Heart left ventricle (tissue), 13 donors: ENCODE measurements around the gene MRPL32.

Experiments used
- CTCF ChIP-seq, 12 donors: fragments of 200-600 bp; sonication (generic) in 4 of 12; IDR thresholded peaks; one replicate each; pipeline versions ENCODE4 v1.5.0 to v1.8.0; 2018 to 2022; ENCODE audit warnings: antibody characterized with exemption in 12 of 12, mild to moderate bottlenecking in 5 of 12
- POLR2A ChIP-seq, 2 donors: fragments of 450-650 bp; IDR thresholded peaks; one replicate each; pipeline ENCODE4 v1.6.1; 2017; ENCODE audit warnings: antibody characterized with exemption in 2 of 2, mild to moderate bottlenecking in 2 of 2, moderate library complexity in 2 of 2
- donor health status: ischemic (EF 13 %, LVEDD 7.1; RV severe dilation, severe dysfunction).
- donor health status: DM: no; HTN: yes; CAD: no.
- donor health status: DM: no; HTN: no; CAD: no.
- donor health status: ischemic (EF 25% LVEDD 6.9; RV normal size, moderate dysfunction).
- donor health status: ischemic (EF 25% LVEDD 5.7; RV mildly dilated, moderate dysfunction).
- donor health status: ischemic (EF 35%, LVEDD 5.7; RV mildly dilated, moderate dysfunction).
- donor health status: nonischemic (EF 11% LVEDD 7.7; RV severe dilation, severe dysfunction).
- donor health status: DM: yes; HTN: yes; CAD: no.
- donor health status: PGD.
- donor health status: ischemic (EF 29% LVEDD 5.4; RV normal size, mild dysfunction).
- donor health status: nonischemic (EF 23%, LVEDD 6.1; RV moderate dilation, normal function).

GRCh38 chr7:42986213-42986612, 54.0 kb downstream of the MRPL32 start:
- TF ChIP-seq CTCF (IDR thresholded peaks at IDR 0.05) (no peak), POLR2A (IDR thresholded peaks at IDR 0.05) (no peak)
